G401 (cell line): ENCODE results near the gene TRPC5OS. TPM values are rescaled to one million over a fixed set of nuclear protein-coding genes. Genes with fewer than 3 reads are reported as not detected.

Experiments used
- DNase-seq: peaks from one replicate; pipeline ENCODE4 v3.0.0-alpha.2; 2015; ENCODE audit warnings: low spot score
- in situ Hi-C: cut with HindIII; loops from 2 replicates; pipeline ENCODE4 v1.10.0; 2016; ENCODE audit warnings: low sequenced_read_pairs, mixed read lengths
- total RNA-seq: library from RNA; depleted of rRNA; stranded (reverse); fragments of >200 nt; shearing (Covaris generic); gene quantifications from 2 replicates; pipeline ENCODE4 v1.2.3, GENCODE V29; 2014; rRNA removed

Gene TRPC5OS
- total RNA-seq, 1 experiment from 2014 or later = not detected

DNA sequence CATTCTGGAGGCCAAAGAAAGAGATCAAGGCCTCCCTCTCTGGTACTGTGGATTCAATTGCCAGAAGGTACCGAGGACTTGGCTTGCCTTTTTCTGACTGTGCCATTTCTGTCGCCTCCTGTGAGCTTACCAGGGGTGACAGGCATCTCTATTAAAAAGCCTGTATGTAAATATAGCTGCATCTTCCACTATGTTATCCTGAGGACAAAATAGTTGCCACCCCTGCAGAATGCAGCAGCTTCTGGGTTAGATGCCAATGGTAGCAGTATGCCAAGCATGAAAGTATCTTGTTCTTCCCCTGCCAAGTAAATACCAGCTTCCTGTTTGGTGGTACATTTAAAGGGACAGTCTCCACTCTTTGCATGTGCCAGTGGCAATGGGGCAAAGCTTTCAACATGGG is 10.7 kb downstream of the TRPC5OS start:
- DNase-seq = peak; percentile 25
- in situ Hi-C loops = no loop called here

DNA sequence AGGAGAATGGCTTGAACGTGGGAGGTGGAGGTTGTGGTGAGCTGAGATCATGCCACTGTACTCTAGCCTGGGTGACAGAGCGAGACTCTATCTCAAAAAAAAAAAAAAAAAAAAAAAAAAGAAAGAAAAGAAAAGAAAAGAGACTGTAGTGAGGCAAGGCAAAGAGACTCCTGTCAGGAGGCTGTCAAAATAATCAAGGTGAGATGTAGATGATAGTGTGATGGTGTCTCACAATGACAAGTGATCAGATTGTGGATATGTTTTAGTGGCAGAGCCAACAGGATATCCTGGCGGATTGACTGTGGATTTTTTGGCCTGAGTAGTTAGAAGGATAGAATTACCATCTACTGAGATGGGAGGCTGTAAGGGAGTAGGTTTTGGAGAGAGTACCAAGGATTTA is 12.6 kb downstream of the TRPC5OS start:
- DNase-seq = no peak
- in situ Hi-C loops = no loop called here

DNA sequence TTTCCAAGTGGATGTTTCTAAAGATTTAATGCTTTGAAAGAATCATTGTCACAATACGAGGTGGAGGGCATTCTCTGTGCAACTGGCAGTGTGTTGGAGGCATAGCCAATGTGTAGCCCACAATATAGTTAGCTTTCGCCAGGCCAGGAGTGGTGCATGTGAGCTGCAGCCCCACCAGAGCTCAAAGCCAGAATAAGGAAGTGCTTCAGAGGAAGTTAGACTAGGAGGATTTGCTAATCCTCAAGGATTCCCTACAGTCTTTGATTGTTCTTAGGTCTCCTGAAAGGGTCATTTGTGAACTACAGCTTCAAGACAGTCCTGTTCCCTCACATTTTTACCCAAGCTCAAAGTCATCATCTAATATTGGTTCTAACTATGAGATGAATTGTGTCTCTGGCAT is 16.4 kb downstream of the TRPC5OS start:
- DNase-seq = no peak
- in situ Hi-C loops = no loop called here

DNA sequence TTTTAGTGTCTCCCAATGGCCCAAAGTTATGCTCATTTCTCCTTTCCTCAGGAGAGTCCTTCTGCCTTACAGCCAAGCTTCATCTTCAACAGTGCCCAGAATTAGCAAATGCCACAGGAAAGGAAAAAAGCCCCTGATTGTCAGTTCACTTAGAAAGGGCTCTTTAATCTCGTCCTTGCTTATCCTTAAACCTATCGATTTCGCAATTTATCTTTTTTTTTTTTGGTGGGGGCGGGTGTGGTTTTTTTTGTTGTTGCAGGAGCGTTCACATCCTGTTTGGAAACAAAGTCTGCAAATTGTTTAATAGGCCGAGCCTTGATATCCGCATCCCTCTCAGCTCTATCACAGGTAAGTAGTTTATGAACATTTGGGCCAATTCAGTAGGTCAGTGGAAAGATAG is 20.2 kb downstream of the TRPC5OS start:
- in situ Hi-C loops = no loop called here
- DNase-seq = no peak

DNA sequence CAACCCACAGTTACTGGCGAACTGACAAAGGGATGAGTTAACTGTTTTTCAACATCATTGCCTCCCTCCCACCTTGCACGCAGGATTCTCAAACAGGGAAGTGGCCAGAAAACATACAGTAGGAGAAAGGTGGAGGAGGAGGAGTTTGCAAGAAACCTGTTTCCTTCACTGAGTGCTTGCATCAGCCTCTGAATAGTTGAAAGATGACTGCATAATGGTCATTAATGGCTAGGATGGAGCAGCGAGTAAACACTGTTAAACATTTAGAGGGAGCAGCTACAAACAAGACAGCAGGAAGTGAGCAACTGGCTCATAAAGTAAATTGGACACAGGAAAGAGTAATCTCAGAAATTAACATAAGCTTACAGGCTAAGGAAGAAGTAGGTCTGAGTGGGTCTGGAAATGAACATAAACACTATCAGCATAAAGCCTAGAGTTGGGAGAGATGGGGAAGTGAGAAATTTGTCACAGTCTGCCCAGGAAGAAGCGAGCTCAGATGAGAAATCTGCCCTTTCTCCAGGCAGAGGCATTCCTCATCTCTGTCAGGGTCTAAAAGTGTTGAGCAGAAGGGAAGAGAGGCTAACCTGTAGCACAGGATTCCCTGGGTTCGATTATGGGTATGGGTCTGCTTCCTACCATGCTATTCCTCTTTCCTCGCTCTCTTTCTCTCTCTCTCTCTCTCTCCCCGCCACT is 38.6 kb downstream of the TRPC5OS start:
- DNase-seq = no peak
- in situ Hi-C loops = no loop called here

DNA sequence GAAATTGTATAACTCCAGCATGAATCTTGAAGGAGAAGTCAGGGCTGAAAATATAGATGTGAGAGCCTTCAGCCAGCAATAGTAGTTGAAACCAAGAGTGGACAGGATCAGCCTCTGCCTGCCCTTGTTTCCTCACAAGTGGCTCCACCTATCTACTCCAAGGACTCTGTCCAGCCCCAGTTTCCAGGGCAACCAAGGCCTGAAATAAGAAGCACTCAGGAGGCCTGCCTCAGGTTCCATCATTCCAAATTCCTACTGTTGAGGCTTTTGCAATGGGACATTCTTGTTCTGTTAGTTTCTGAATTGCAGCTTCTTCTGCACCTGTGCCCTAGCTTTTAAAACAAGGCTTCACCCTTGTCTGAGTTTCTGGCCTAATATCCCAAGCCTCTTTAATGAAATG is 41.6 kb downstream of the TRPC5OS start:
- DNase-seq = no peak
- in situ Hi-C loops = no loop called here

DNA sequence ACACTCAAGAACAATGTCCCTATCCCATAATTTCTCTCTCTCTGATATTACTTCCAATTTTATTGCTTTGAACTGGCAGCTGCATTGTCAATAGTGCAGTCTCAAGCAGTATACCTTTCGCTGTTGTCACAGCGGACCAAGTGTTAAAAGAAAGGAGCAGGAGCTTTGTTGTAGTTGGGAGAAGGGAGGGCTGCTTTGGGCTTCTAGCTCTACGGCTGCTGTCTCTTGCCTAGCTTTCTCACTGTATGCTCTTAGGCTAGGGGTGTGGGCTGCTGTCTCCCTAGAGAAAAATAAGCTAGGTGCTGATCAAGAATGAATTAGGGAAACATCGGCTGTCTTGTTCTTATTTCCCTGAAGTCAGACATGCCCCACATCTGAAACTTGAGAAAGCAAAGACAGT is 52.5 kb downstream of the TRPC5OS start:
- in situ Hi-C loops = no loop called here
- DNase-seq = no peak

Other genes starting within 250 kb of the TRPC5OS start
- 7.0 and 27.6 TPM in 2 replicates for gene ALG13, start 195.0 kb upstream of the TRPC5OS start, total RNA-seq
- not detected in 2 replicates for gene TRPC5, start 206.6 kb downstream of the TRPC5OS start, total RNA-seq
- not detected in 2 replicates for gene RTL4, start 206.8 kb downstream of the TRPC5OS start, total RNA-seq